ENCODE data around the gene RNF115.
"Not testable (repeated sequence)": the region's sequence is repeated elsewhere in the genome, so short reads cannot be mapped to it uniquely, and the experiment has no call there.

Gene RNF115

GRCh38 chr1:145828367-145829026, 4.6 kb upstream of the RNF115 start:
- DNase-seq, result no peak
- H3K9me3 ChIP-seq (ENCODE audit: control insufficient read depth, low read length), result no peaks in the 10 kb centered on the region
- H3K4me3 ChIP-seq (ENCODE audit: insufficient read depth, low read depth, low read length, poor library complexity, severe bottlenecking), result no peak overlapping the region
- H3K4me1 ChIP-seq (ENCODE audit: control insufficient read depth, insufficient read depth, low read length, poor library complexity, severe bottlenecking), result peaks cover 7% of the 10 kb centered on the region
- no peaks in the 10 kb centered on the region for H3K27me3 ChIP-seq (replicated peaks; ENCODE audit: control insufficient read depth, insufficient read depth, low read length, poor library complexity, severe bottlenecking)
- no peak overlapping the region for H3K27ac ChIP-seq (ENCODE audit: insufficient read depth, low read length, poor library complexity, severe bottlenecking)
- peaks cover 67% of the 10 kb centered on the region for H3K36me3 ChIP-seq (ENCODE audit: control insufficient read depth, insufficient read depth, low read length)

GRCh38 chr1:145827966-145828365, 4.1 kb upstream of the RNF115 start:
- Histone ChIP-seq H3K36me3 (ENCODE audit: control insufficient read depth, insufficient read depth, low read length) (peaks cover 61% of the 10 kb centered on the region), H3K9me3 (ENCODE audit: control insufficient read depth, low read length) (no peaks in the 10 kb centered on the region), H3K27ac (ENCODE audit: insufficient read depth, low read length, poor library complexity, severe bottlenecking) (no peak overlapping the region), H3K4me1 (ENCODE audit: control insufficient read depth, insufficient read depth, low read length, poor library complexity, severe bottlenecking) (peaks cover 7% of the 10 kb centered on the region), H3K4me3 (ENCODE audit: insufficient read depth, low read depth, low read length, poor library complexity, severe bottlenecking) (no peak overlapping the region), H3K27me3 (replicated peaks; ENCODE audit: control insufficient read depth, insufficient read depth, low read length, poor library complexity, severe bottlenecking) (no peaks in the 10 kb centered on the region)
- DNase-seq, result no peak

- DNase-seq, result no peak
- Histone ChIP-seq H3K27me3 (replicated peaks; ENCODE audit: control insufficient read depth, insufficient read depth, low read length, poor library complexity, severe bottlenecking) (no peaks in the 10 kb centered on the region), H3K9me3 (ENCODE audit: control insufficient read depth, low read length) (no peaks in the 10 kb centered on the region), H3K4me3 (ENCODE audit: insufficient read depth, low read depth, low read length, poor library complexity, severe bottlenecking) (no peak overlapping the region), H3K27ac (ENCODE audit: insufficient read depth, low read length, poor library complexity, severe bottlenecking) (no peak overlapping the region), H3K4me1 (ENCODE audit: control insufficient read depth, insufficient read depth, low read length, poor library complexity, severe bottlenecking) (peaks cover 7% of the 10 kb centered on the region), H3K36me3 (ENCODE audit: control insufficient read depth, insufficient read depth, low read length) (peaks cover 45% of the 10 kb centered on the region)
These were observed 2.1 kb upstream of the RNF115 start for GRCh38 chr1:145826030-145826429.

- Histone ChIP-seq H3K4me1 (ENCODE audit: control insufficient read depth, insufficient read depth, low read length, poor library complexity, severe bottlenecking) (peaks cover 7% of the 10 kb centered on the region), H3K36me3 (ENCODE audit: control insufficient read depth, insufficient read depth, low read length) (peaks cover 31% of the 10 kb centered on the region), H3K27me3 (replicated peaks; ENCODE audit: control insufficient read depth, insufficient read depth, low read length, poor library complexity, severe bottlenecking) (no peaks in the 10 kb centered on the region), H3K27ac (ENCODE audit: insufficient read depth, low read length, poor library complexity, severe bottlenecking) (peak overlapping the region; percentile 80), H3K4me3 (ENCODE audit: insufficient read depth, low read depth, low read length, poor library complexity, severe bottlenecking) (peak overlapping the region; percentile 88), H3K9me3 (ENCODE audit: control insufficient read depth, low read length) (no peaks in the 10 kb centered on the region)
- DNase-seq, result no peak
These were observed 576 bp upstream of the RNF115 start for GRCh38 chr1:145824499-145824842.

- not testable (repeated sequence) for DNase-seq; H3K4me1 ChIP-seq (ENCODE audit: control insufficient read depth, insufficient read depth, low read length, poor library complexity, severe bottlenecking); H3K9me3 ChIP-seq (ENCODE audit: control insufficient read depth, low read length); H3K4me3 ChIP-seq (ENCODE audit: insufficient read depth, low read depth, low read length, poor library complexity, severe bottlenecking); H3K27ac ChIP-seq (ENCODE audit: insufficient read depth, low read length, poor library complexity, severe bottlenecking); H3K27me3 ChIP-seq (replicated peaks; ENCODE audit: control insufficient read depth, insufficient read depth, low read length, poor library complexity, severe bottlenecking)
- peaks cover 15% of the 10 kb centered on the region for H3K36me3 ChIP-seq (ENCODE audit: control insufficient read depth, insufficient read depth, low read length)
These were observed 1.0 kb downstream of the RNF115 start for GRCh38 chr1:145822779-145823331.

GRCh38 chr1:145818095-145818494, 5.8 kb downstream of the RNF115 start:
- not testable (repeated sequence) for H3K27me3 ChIP-seq (replicated peaks; ENCODE audit: control insufficient read depth, insufficient read depth, low read length, poor library complexity, severe bottlenecking); H3K27ac ChIP-seq (ENCODE audit: insufficient read depth, low read length, poor library complexity, severe bottlenecking); DNase-seq; H3K9me3 ChIP-seq (ENCODE audit: control insufficient read depth, low read length); H3K4me3 ChIP-seq (ENCODE audit: insufficient read depth, low read depth, low read length, poor library complexity, severe bottlenecking); H3K4me1 ChIP-seq (ENCODE audit: control insufficient read depth, insufficient read depth, low read length, poor library complexity, severe bottlenecking); H3K36me3 ChIP-seq (ENCODE audit: control insufficient read depth, insufficient read depth, low read length)

- not testable (repeated sequence) for H3K9me3 ChIP-seq (ENCODE audit: control insufficient read depth, low read length)
These were observed 10.7 kb downstream of the RNF115 start for GRCh38 chr1:145812977-145813810.

GRCh38 chr1:145806844-145807243, 17.1 kb downstream of the RNF115 start:
- Histone ChIP-seq H3K27me3 (replicated peaks; ENCODE audit: control insufficient read depth, insufficient read depth, low read length, poor library complexity, severe bottlenecking) (no peaks in the 10 kb centered on the region), H3K27ac (ENCODE audit: insufficient read depth, low read length, poor library complexity, severe bottlenecking) (no peak overlapping the region), H3K4me3 (ENCODE audit: insufficient read depth, low read depth, low read length, poor library complexity, severe bottlenecking) (no peak overlapping the region), H3K36me3 (ENCODE audit: control insufficient read depth, insufficient read depth, low read length) (no peaks in the 10 kb centered on the region), H3K9me3 (ENCODE audit: control insufficient read depth, low read length) (no peaks in the 10 kb centered on the region), H3K4me1 (ENCODE audit: control insufficient read depth, insufficient read depth, low read length, poor library complexity, severe bottlenecking) (no peaks in the 10 kb centered on the region)
- no peak for DNase-seq

More at GRCh38 chr1:145812977-145813810, 10.7 kb downstream of the RNF115 start:
- not testable (repeated sequence) for H3K27me3 ChIP-seq (replicated peaks; ENCODE audit: control insufficient read depth, insufficient read depth, low read length, poor library complexity, severe bottlenecking); H3K27ac ChIP-seq (ENCODE audit: insufficient read depth, low read length, poor library complexity, severe bottlenecking); H3K4me1 ChIP-seq (ENCODE audit: control insufficient read depth, insufficient read depth, low read length, poor library complexity, severe bottlenecking); H3K4me3 ChIP-seq (ENCODE audit: insufficient read depth, low read depth, low read length, poor library complexity, severe bottlenecking); DNase-seq; H3K36me3 ChIP-seq (ENCODE audit: control insufficient read depth, insufficient read depth, low read length)

- no peaks in the 10 kb centered on the region for H3K4me1 ChIP-seq (ENCODE audit: control insufficient read depth, insufficient read depth, low read length, poor library complexity, severe bottlenecking)
- H3K27me3 ChIP-seq (replicated peaks; ENCODE audit: control insufficient read depth, insufficient read depth, low read length, poor library complexity, severe bottlenecking), result no peaks in the 10 kb centered on the region
- no peaks in the 10 kb centered on the region for H3K9me3 ChIP-seq (ENCODE audit: control insufficient read depth, low read length)
- H3K27ac ChIP-seq (ENCODE audit: insufficient read depth, low read length, poor library complexity, severe bottlenecking), result no peak overlapping the region
- H3K36me3 ChIP-seq (ENCODE audit: control insufficient read depth, insufficient read depth, low read length), result no peaks in the 10 kb centered on the region
- H3K4me3 ChIP-seq (ENCODE audit: insufficient read depth, low read depth, low read length, poor library complexity, severe bottlenecking), result no peak overlapping the region
- no peak for DNase-seq
These were observed 17.5 kb downstream of the RNF115 start for GRCh38 chr1:145806408-145806807.

- H3K9me3 ChIP-seq (ENCODE audit: control insufficient read depth, low read length), result no peaks in the 10 kb centered on the region
- no peak overlapping the region for H3K27ac ChIP-seq (ENCODE audit: insufficient read depth, low read length, poor library complexity, severe bottlenecking)
- no peak overlapping the region for H3K4me3 ChIP-seq (ENCODE audit: insufficient read depth, low read depth, low read length, poor library complexity, severe bottlenecking)
- H3K27me3 ChIP-seq (replicated peaks; ENCODE audit: control insufficient read depth, insufficient read depth, low read length, poor library complexity, severe bottlenecking), result no peaks in the 10 kb centered on the region
- H3K36me3 ChIP-seq (ENCODE audit: control insufficient read depth, insufficient read depth, low read length), result no peaks in the 10 kb centered on the region
- no peak for DNase-seq
- H3K4me1 ChIP-seq (ENCODE audit: control insufficient read depth, insufficient read depth, low read length, poor library complexity, severe bottlenecking), result no peaks in the 10 kb centered on the region
These were observed 18.8 kb downstream of the RNF115 start for GRCh38 chr1:145805057-145805456.
